Measurements from ENCODE around the gene SLC24A5. TPM values are rescaled to one million over a fixed set of nuclear protein-coding genes. Genes with fewer than 3 reads are reported as not detected.

Gene SLC24A5
- not detected for total RNA-seq

GRCh38 chr15:48120745-48121144, at the start of gene SLC24A5:
Gene SLC24A5 (plus strand): TSS chr15:48120990. CDS start chr15:48121045, 55 bp downstream.
- H3K4me3 ChIP-seq: no peak within 1 kb of the TSS
- no peak within 1 kb of the TSS for H3K27ac ChIP-seq
- DNase-seq (ENCODE audit: low spot score): no peak
- H3K36me3 ChIP-seq: no peaks in the 10 kb centered on the region
- TF ChIP-seq, protein P1, sequence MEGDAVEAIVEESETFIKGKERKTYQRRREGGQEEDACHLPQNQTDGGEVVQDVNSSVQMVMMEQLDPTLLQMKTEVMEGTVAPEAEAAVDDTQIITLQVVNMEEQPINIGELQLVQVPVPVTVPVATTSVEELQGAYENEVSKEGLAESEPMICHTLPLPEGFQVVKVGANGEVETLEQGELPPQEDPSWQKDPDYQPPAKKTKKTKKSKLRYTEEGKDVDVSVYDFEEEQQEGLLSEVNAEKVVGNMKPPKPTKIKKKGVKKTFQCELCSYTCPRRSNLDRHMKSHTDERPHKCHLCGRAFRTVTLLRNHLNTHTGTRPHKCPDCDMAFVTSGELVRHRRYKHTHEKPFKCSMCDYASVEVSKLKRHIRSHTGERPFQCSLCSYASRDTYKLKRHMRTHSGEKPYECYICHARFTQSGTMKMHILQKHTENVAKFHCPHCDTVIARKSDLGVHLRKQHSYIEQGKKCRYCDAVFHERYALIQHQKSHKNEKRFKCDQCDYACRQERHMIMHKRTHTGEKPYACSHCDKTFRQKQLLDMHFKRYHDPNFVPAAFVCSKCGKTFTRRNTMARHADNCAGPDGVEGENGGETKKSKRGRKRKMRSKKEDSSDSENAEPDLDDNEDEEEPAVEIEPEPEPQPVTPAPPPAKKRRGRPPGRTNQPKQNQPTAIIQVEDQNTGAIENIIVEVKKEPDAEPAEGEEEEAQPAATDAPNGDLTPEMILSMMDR (IDR thresholded peaks at IDR 0.05): no peak
- no peaks in the 10 kb centered on the region for H3K27me3 ChIP-seq (replicated peaks; ENCODE audit: insufficient read depth)
- no peak for ATAC-seq (ENCODE audit: insufficient number of reproducible peaks, low FRiP score, low read depth)
- H3K4me1 ChIP-seq (ENCODE audit: control insufficient read depth in 1 of 2, low read depth in 2 of 2): no peaks in the 10 kb centered on the region
- H3K9me3 ChIP-seq: no peaks in the 10 kb centered on the region

GRCh38 chr15:48072941-48073340, 47.8 kb upstream of the SLC24A5 start:
- no peak for DNase-seq (ENCODE audit: low spot score)
- no peaks in the 10 kb centered on the region for H3K27me3 ChIP-seq (replicated peaks; ENCODE audit: insufficient read depth)
- H3K4me1 ChIP-seq (ENCODE audit: control insufficient read depth in 1 of 2, low read depth in 2 of 2): peaks cover 0 to 12% of the 10 kb centered on the region in 2 donors

GRCh38 chr15:48073881-48074280, 46.9 kb upstream of the SLC24A5 start:
- DNase-seq (ENCODE audit: low spot score) (no peak), ATAC-seq (ENCODE audit: insufficient number of reproducible peaks, low FRiP score, low read depth) (no peak)
- Histone ChIP-seq H3K36me3 (no peaks in the 10 kb centered on the region), H3K4me3 (no peak overlapping the region), H3K27me3 (replicated peaks; ENCODE audit: insufficient read depth) (no peaks in the 10 kb centered on the region), H3K4me1 (ENCODE audit: control insufficient read depth in 1 of 2, low read depth in 2 of 2) (peaks cover 0 to 12% of the 10 kb centered on the region in 2 donors), H3K27ac (no peak overlapping the region), H3K9me3 (no peaks in the 10 kb centered on the region)
- TF ChIP-seq, protein P1 (IDR thresholded peaks at IDR 0.05): no peak

More at GRCh38 chr15:48072941-48073340, 47.8 kb upstream of the SLC24A5 start:
- H3K9me3 ChIP-seq: no peaks in the 10 kb centered on the region
- TF ChIP-seq, protein P1 (IDR thresholded peaks at IDR 0.05): no peak
- no peaks in the 10 kb centered on the region for H3K36me3 ChIP-seq
- H3K27ac ChIP-seq: no peak overlapping the region
- H3K4me3 ChIP-seq: no peak overlapping the region
- no peak for ATAC-seq (ENCODE audit: insufficient number of reproducible peaks, low FRiP score, low read depth)

DNA sequence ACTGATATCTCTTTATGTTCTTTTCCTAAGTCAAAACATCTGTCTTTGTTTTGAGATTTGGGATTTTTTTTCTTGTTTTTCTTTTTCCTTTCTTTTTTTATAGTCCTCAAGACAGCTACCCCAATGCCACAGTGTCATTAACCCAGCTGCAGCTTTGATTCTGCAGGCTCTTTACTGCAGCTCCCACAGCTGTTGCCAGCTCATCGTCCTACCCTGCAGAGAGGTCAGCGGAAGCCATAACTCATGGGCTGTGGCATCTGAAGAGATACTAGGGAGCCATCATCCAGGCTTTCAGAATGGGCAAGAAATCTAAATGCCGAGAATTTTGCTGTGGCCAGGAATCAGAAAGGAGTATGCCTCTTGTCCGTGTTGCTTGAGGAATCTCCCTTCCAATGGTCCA, 44.3 kb upstream of the SLC24A5 start:
- H3K36me3 ChIP-seq: no peaks in the 10 kb centered on the region
- H3K4me1 ChIP-seq (ENCODE audit: control insufficient read depth in 1 of 2, low read depth in 2 of 2): no peaks in the 10 kb centered on the region
- DNase-seq (ENCODE audit: low spot score) (no peak), ATAC-seq (ENCODE audit: insufficient number of reproducible peaks, low FRiP score, low read depth) (no peak)
- H3K4me3 ChIP-seq: no peak overlapping the region
- no peak overlapping the region for H3K27ac ChIP-seq
- TF ChIP-seq, protein P1 (IDR thresholded peaks at IDR 0.05): no peak
- no peaks in the 10 kb centered on the region for H3K27me3 ChIP-seq (replicated peaks; ENCODE audit: insufficient read depth)
- H3K9me3 ChIP-seq: no peaks in the 10 kb centered on the region

GRCh38 chr15:48077616-48078184, 43.1 kb upstream of the SLC24A5 start:
- no peaks in the 10 kb centered on the region for H3K9me3 ChIP-seq
- H3K4me3 ChIP-seq: no peak overlapping the region
- no peaks in the 10 kb centered on the region for H3K36me3 ChIP-seq
- DNase-seq (ENCODE audit: low spot score) (no peak), ATAC-seq (ENCODE audit: insufficient number of reproducible peaks, low FRiP score, low read depth) (no peak)
- H3K27me3 ChIP-seq (replicated peaks; ENCODE audit: insufficient read depth): no peaks in the 10 kb centered on the region
- no peaks in the 10 kb centered on the region for H3K4me1 ChIP-seq (ENCODE audit: control insufficient read depth in 1 of 2, low read depth in 2 of 2)
- TF ChIP-seq, protein P1 (IDR thresholded peaks at IDR 0.05): no peak
- no peak overlapping the region for H3K27ac ChIP-seq

All from thoracic aorta (tissue), 2 donors.